Measurements from ENCODE around the gene PREX1.

DNA sequence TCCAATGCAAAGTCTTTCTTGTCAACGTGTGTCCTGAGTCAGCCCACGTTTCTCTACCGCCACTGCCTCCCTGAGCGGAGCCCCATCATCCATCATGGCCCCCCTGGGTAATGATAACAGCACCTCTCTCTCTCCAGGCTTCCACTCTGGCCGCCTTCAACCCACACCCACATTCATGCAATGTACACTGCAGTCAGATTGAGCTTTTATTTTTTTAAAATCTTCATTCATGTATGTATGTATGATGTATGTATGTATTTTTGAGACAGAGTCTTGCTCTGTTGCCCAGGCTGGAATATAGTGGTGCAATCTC lies 245.2 kb downstream of the PREX1 start:
- TF ChIP-seq, protein P1, sequence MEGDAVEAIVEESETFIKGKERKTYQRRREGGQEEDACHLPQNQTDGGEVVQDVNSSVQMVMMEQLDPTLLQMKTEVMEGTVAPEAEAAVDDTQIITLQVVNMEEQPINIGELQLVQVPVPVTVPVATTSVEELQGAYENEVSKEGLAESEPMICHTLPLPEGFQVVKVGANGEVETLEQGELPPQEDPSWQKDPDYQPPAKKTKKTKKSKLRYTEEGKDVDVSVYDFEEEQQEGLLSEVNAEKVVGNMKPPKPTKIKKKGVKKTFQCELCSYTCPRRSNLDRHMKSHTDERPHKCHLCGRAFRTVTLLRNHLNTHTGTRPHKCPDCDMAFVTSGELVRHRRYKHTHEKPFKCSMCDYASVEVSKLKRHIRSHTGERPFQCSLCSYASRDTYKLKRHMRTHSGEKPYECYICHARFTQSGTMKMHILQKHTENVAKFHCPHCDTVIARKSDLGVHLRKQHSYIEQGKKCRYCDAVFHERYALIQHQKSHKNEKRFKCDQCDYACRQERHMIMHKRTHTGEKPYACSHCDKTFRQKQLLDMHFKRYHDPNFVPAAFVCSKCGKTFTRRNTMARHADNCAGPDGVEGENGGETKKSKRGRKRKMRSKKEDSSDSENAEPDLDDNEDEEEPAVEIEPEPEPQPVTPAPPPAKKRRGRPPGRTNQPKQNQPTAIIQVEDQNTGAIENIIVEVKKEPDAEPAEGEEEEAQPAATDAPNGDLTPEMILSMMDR (optimal IDR thresholded peaks at IDR 0.05 in 1 of 3, IDR thresholded peaks at IDR 0.05 in 1 of 3, conservative IDR thresholded peaks at IDR 0.05 in 1 of 3; ENCODE audit: extremely low read depth in 1 of 3, insufficient read depth in 2 of 3, low read length in 3 of 3) = no peak
- no peak for TF ChIP-seq EZH2 (IDR thresholded peaks at IDR 0.05; ENCODE audit: low read length)
